UCSD-AML1 (cell line): Measurements from ENCODE around the gene NAT8L.

Experiments used
- DNase-seq: peaks from one replicate; lab custom pipeline; 2025; ENCODE audit not compliant: unreplicated experiment; lab: John Stamatoyannopoulos, UW

Gene NAT8L

GRCh38 chr4:2073808-2074481 lies 14.8 kb downstream of the NAT8L start:
- no peak for DNase-seq

- DNase-seq, result no peak
Measured at GRCh38 chr4:2074588-2074987, 15.5 kb downstream of the NAT8L start.

GRCh38 chr4:2075171-2075986 lies 16.3 kb downstream of the NAT8L start:
- no peak for DNase-seq

GRCh38 chr4:2075987-2076907 lies 17.1 kb downstream of the NAT8L start:
- no peak for DNase-seq

- DNase-seq, result no peak
Measured at GRCh38 chr4:2076908-2077536, 17.9 kb downstream of the NAT8L start.

- no peak for DNase-seq
Measured at GRCh38 chr4:2077537-2078460, 18.7 kb downstream of the NAT8L start.

- DNase-seq, result no peak
Measured at GRCh38 chr4:2078584-2078983, 19.5 kb downstream of the NAT8L start.

- DNase-seq, result no peak
Measured at GRCh38 chr4:2079006-2079405, 19.9 kb downstream of the NAT8L start.

- DNase-seq, result no peak
Measured at GRCh38 chr4:2079926-2080325, 20.8 kb downstream of the NAT8L start.

GRCh38 chr4:2080429-2081300 lies 21.5 kb downstream of the NAT8L start:
- DNase-seq, result no peak

GRCh38 chr4:2081540-2081939 lies 22.4 kb downstream of the NAT8L start:
- no peak for DNase-seq

- DNase-seq, result no peak
Measured at GRCh38 chr4:2082118-2082517, 23.0 kb downstream of the NAT8L start.

- no peak for DNase-seq
Measured at GRCh38 chr4:2082627-2083026, 23.5 kb downstream of the NAT8L start.

GRCh38 chr4:2083116-2083825 lies 24.1 kb downstream of the NAT8L start:
- DNase-seq, result no peak

- no peak for DNase-seq
Measured at GRCh38 chr4:2083826-2084160, 24.7 kb downstream of the NAT8L start.

GRCh38 chr4:2084316-2084715 lies 25.2 kb downstream of the NAT8L start:
- DNase-seq, result no peak

GRCh38 chr4:2085496-2085901 lies 26.4 kb downstream of the NAT8L start:
- no peak for DNase-seq

- no peak for DNase-seq
Measured at GRCh38 chr4:2087170-2087569, 28.0 kb downstream of the NAT8L start.

GRCh38 chr4:2089222-2089621 lies 30.1 kb downstream of the NAT8L start:
- no peak for DNase-seq
